RWPE2 (cell line): Measurements from ENCODE around the gene SEMA4F.

Source experiments
- ATAC-seq: fragments of 200-7000 bp; cut with Tn5 transposase; 3 replicates; pipeline ENCODE4 v1.9.1; 2021; ENCODE audit warnings: low read depth
- DNase-seq: peaks from one replicate; pipeline ENCODE4 v3.0.0-alpha.2; 2020; ENCODE audit warnings: low spot score
- H3K27ac ChIP-seq: fragments of 450-650 bp; 2 replicates; pipeline ENCODE4 v1.5.1; 2017; ENCODE audit warnings: mild to moderate bottlenecking; ENCODE audit not compliant: poor library complexity, severe bottlenecking
- H3K27me3 ChIP-seq: fragments of 250-450 bp; sonication (Bioruptor Pico); 2 replicates; pipeline ENCODE4 v1.5.1; 2021; ENCODE audit warnings: mild to moderate bottlenecking, moderate library complexity; ENCODE audit not compliant: insufficient read depth, poor library complexity, severe bottlenecking
- H3K36me3 ChIP-seq: fragments of 250-450 bp; sonication (Bioruptor Pico); 2 replicates; pipeline ENCODE4 v1.5.1; 2020; ENCODE audit warnings: low read depth, mild to moderate bottlenecking, moderate library complexity
- H3K4me1 ChIP-seq: fragments of 250-450 bp; sonication (Bioruptor Pico); 2 replicates; pipeline ENCODE4 v1.5.1; 2021; ENCODE audit warnings: mild to moderate bottlenecking, moderate library complexity; ENCODE audit not compliant: insufficient read depth, poor library complexity, severe bottlenecking
- H3K4me3 ChIP-seq: fragments of 250-450 bp; sonication (Bioruptor Pico); 2 replicates; pipeline ENCODE4 v1.5.1; 2021; ENCODE audit warnings: mild to moderate bottlenecking, moderate library complexity; ENCODE audit not compliant: severe bottlenecking
- H3K9me3 ChIP-seq: fragments of 250-450 bp; sonication (Bioruptor Pico); 2 replicates; pipeline ENCODE4 v1.5.1; 2021; ENCODE audit warnings: mild to moderate bottlenecking, moderate library complexity; ENCODE audit not compliant: severe bottlenecking
- TF ChIP-seq, protein P1 (sequence below): fragments of 450-650 bp; IDR thresholded peaks from one replicate; pipeline ENCODE4 v1.5.1; 2017; ENCODE audit warnings: mild to moderate bottlenecking, moderate library complexity; ENCODE audit not compliant: poor library complexity, severe bottlenecking

The SEMA4F gene, protein sequence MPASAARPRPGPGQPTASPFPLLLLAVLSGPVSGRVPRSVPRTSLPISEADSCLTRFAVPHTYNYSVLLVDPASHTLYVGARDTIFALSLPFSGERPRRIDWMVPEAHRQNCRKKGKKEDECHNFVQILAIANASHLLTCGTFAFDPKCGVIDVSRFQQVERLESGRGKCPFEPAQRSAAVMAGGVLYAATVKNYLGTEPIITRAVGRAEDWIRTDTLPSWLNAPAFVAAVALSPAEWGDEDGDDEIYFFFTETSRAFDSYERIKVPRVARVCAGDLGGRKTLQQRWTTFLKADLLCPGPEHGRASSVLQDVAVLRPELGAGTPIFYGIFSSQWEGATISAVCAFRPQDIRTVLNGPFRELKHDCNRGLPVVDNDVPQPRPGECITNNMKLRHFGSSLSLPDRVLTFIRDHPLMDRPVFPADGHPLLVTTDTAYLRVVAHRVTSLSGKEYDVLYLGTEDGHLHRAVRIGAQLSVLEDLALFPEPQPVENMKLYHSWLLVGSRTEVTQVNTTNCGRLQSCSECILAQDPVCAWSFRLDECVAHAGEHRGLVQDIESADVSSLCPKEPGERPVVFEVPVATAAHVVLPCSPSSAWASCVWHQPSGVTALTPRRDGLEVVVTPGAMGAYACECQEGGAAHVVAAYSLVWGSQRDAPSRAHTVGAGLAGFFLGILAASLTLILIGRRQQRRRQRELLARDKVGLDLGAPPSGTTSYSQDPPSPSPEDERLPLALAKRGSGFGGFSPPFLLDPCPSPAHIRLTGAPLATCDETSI

DNA sequence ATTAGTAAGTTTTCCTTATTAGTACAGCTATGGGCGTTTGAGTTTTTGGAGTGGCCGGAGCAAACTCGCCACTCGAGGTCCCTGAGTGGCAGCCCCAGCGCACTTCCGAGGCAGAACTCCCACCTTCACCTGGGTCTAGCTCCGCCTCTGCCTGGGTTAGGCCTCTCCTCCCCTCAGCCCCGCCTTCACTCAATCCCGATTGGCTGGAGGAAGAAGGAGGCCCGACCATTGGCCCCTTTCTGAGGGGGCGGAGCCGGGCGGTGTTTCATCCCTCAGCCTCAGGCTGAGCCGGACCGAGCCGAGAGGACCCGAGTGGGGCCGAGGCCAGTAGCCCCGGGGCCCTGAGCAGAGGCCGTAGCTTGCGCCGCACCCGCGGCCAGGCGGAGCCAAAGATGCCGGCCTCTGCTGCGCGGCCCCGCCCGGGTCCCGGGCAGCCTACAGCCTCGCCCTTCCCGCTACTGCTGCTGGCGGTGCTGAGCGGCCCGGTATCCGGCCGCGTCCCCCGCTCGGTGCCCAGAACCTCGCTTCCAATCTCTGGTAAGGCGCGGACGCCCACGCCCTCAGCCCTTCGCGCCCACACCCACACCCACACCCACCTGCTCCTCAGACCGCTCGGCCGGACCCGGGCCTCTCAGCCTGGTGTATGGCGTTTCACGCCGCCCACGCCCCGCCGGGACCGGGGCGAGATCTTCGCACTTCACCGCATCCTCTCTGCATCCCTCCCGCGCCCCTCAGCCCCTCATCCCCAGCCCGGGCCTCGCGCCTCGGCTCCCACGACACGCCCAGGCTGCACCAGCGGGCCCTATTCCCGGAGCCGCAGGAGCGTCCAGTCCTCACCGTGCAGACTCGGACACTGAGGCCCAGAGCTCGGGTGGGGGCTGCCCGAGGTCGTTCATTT is at the start of gene SEMA4F:
Gene SEMA4F (plus strand): TSS at position 263 of the 898 bp plus-strand sequence. CDS start 130 bp downstream, at position 393.
- H3K4me3 ChIP-seq = peak within 1 kb of the TSS; percentile 70
- peak; percentile 98 for ATAC-seq
- TF ChIP-seq, protein P1, sequence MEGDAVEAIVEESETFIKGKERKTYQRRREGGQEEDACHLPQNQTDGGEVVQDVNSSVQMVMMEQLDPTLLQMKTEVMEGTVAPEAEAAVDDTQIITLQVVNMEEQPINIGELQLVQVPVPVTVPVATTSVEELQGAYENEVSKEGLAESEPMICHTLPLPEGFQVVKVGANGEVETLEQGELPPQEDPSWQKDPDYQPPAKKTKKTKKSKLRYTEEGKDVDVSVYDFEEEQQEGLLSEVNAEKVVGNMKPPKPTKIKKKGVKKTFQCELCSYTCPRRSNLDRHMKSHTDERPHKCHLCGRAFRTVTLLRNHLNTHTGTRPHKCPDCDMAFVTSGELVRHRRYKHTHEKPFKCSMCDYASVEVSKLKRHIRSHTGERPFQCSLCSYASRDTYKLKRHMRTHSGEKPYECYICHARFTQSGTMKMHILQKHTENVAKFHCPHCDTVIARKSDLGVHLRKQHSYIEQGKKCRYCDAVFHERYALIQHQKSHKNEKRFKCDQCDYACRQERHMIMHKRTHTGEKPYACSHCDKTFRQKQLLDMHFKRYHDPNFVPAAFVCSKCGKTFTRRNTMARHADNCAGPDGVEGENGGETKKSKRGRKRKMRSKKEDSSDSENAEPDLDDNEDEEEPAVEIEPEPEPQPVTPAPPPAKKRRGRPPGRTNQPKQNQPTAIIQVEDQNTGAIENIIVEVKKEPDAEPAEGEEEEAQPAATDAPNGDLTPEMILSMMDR = no peak
- H3K27me3 ChIP-seq = no peaks in the 10 kb centered on the region
- H3K4me1 ChIP-seq = peaks cover 7% of the 10 kb centered on the region
- H3K27ac ChIP-seq = no peak within 1 kb of the TSS
- no peaks in the 10 kb centered on the region for H3K36me3 ChIP-seq
- DNase-seq = peak; percentile 96
- H3K9me3 ChIP-seq = no peaks in the 10 kb centered on the region

DNA sequence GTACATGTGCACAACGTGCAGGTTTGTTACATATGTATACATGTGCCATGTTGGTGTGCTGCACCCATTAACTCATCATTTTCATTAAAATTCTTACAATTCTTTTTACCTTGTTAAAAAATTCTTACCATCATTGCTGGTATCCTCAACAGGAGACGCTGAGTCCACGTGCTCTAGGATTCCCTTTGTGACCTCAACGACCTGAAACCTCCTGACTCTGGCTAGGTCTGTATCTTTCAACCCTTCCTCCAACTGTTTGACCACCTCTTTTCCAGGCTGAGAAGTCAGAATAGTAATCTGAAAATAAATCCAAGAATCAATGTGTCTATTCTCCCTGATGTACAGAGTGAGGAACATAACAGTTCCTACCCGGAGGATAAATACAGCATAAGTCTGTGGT is 47.1 kb upstream of the SEMA4F start:
- no peak for ATAC-seq
- H3K27ac ChIP-seq = no peak overlapping the region
- H3K36me3 ChIP-seq = no peaks in the 10 kb centered on the region
- H3K4me1 ChIP-seq = no peaks in the 10 kb centered on the region
- H3K4me3 ChIP-seq = no peak overlapping the region
- H3K27me3 ChIP-seq = no peaks in the 10 kb centered on the region
- no peaks in the 10 kb centered on the region for H3K9me3 ChIP-seq
- TF ChIP-seq, protein P1 = no peak
- no peak for DNase-seq

DNA sequence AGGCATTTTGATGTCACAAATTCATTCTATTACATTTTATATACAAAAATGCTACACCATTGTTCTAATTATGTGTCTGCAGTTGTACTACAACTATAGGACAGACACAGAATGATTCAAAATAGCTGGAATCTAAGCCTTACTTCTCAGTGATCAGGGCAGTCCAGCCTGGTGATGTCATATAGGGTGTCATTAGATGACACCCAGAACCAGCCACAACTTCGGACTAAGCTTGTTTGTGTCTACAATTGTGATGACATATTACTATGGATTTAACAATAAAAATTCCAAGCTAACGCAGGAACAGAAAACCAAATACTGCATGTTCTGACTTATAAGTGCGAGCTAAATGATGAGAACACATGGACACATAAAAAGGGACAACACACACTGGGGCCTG is 36.9 kb upstream of the SEMA4F start:
- no peak for ATAC-seq
- no peak overlapping the region for H3K27ac ChIP-seq
- TF ChIP-seq, protein P1 = no peak

DNA sequence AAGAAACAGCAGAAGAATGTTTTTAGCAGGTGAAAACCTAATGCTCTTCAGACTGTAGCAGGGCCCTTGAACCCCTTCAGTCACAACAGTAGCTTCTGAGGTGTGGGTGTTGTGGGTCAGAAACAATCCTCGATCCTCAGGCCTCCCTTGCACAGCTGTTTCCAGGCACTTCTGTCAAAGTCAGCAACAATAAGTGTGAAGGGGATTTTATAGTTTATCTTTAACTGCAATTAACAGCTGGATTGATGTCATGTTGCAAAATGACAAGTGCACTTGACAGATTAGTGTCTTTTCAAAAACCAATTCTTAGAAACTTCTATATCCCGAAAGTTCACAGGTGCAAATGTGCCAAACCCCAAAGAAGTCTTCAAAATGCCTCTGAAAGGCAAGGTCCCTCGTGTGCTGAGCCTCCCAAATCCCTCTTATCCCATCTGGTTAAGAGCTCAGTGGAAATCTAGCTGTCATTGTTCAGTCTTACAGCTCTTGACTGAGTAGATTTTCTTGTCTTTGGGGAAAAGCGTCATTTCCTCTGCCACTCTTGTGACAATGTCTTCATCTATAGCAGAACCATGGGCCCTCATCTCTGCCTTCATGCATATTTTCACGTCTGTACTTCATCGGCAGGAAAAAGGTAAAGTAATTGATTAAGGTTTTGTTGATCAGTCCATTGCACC is 35.5 kb upstream of the SEMA4F start:
- Histone ChIP-seq H3K27ac (no peak overlapping the region), H3K27me3 (no peaks in the 10 kb centered on the region), H3K4me3 (no peak overlapping the region), H3K36me3 (no peaks in the 10 kb centered on the region), H3K9me3 (no peaks in the 10 kb centered on the region), H3K4me1 (no peaks in the 10 kb centered on the region)
- ATAC-seq = no peak
- TF ChIP-seq, protein P1 = no peak
- no peak for DNase-seq

More for the DNA sequence above, 36.9 kb upstream of the SEMA4F start:
- Histone ChIP-seq H3K4me3 (no peak overlapping the region), H3K9me3 (no peaks in the 10 kb centered on the region), H3K36me3 (no peaks in the 10 kb centered on the region), H3K4me1 (no peaks in the 10 kb centered on the region), H3K27me3 (no peaks in the 10 kb centered on the region)
- no peak for DNase-seq
